ENCODE results near the gene EDEM2.

- no peak for TF ChIP-seq CTCF (IDR thresholded peaks at IDR 0.05 in 2 of 3, conservative IDR thresholded peaks at IDR 0.05 in 1 of 3; ENCODE audit: borderline replicate concordance in 1 of 3, insufficient read depth in 1 of 3, low read depth in 2 of 3, low read length in 2 of 3)
- no peak for TF ChIP-seq RAD21 (IDR thresholded peaks at IDR 0.05; ENCODE audit: low read depth)
- no peak for TF ChIP-seq POLR2A (IDR thresholded peaks at IDR 0.05; ENCODE audit: borderline replicate concordance, extremely low read depth, insufficient read depth, insufficient read length)
- TF ChIP-seq POLR2AphosphoS5 (IDR thresholded peaks at IDR 0.05; ENCODE audit: low read depth, low read length) = no peak
- TF ChIP-seq EZH2phosphoT487 (IDR thresholded peaks at IDR 0.05; ENCODE audit: borderline replicate concordance) = no peak
- TF ChIP-seq YY1 (IDR thresholded peaks at IDR 0.05; ENCODE audit: extremely low read depth, insufficient replicate concordance, low read depth, low read length) = no peak
- TF ChIP-seq ZNF274 (IDR thresholded peaks at IDR 0.05; ENCODE audit: low read depth, low read length) = no peak
Measured at GRCh38 chr20:35066194-35066593, 80.9 kb downstream of the EDEM2 start.

All from HCT116 (cell line).